CD4-positive, alpha-beta memory T cell (primary cell): ENCODE results near the gene ING4. TPM values are rescaled to one million over a fixed set of nuclear protein-coding genes. Genes with fewer than 3 reads are reported as not detected.

Experiments
- CTCF ChIA-PET: fragments of 350-600 bp; sonication (Branson Sonifier 250); formaldehyde crosslinking; loops from one replicate; lab custom pipeline; 2021; ENCODE audit warnings: inconsistent platforms; ENCODE audit not compliant: partially characterized antibody; lab: Charles Lee
- POLR2A ChIA-PET: fragments of 350-600 bp; sonication (Branson Sonifier 250); formaldehyde crosslinking; loops from one replicate; lab custom pipeline; 2021; ENCODE audit not compliant: partially characterized antibody; lab: Charles Lee
- DNase-seq, 5 donors: peaks; one replicate each; pipeline versions ENCODE4 v3.0.0 to v3.0.0-alpha.2; 2020 to 2022; ENCODE audit warnings: mixed read lengths in 1 of 5
- H3K27ac ChIP-seq: one replicate; pipeline ENCODE4 v1.7.0; 2013; ENCODE audit warnings: low read depth, low read length
- H3K27me3 ChIP-seq: 2 replicates; pipeline ENCODE4 v1.7.0; 2013; ENCODE audit warnings: mild to moderate bottlenecking, low read length, moderate library complexity; ENCODE audit not compliant: insufficient read depth
- H3K36me3 ChIP-seq: 2 replicates; pipeline ENCODE4 v1.7.0; 2013; ENCODE audit warnings: mild to moderate bottlenecking, low read length, moderate library complexity; ENCODE audit not compliant: insufficient read depth
- H3K4me1 ChIP-seq: 2 replicates; pipeline ENCODE4 v1.7.0; 2013; ENCODE audit warnings: mild to moderate bottlenecking, low read length, moderate library complexity; ENCODE audit not compliant: insufficient read depth
- H3K4me3 ChIP-seq, 2 donors: one replicate each; pipeline ENCODE4 v1.7.0; 2013; ENCODE audit warnings: low read length in 2 of 2, mild to moderate bottlenecking in 1 of 2
- H3K9me3 ChIP-seq, 2 donors: one replicate each; pipeline ENCODE4 v1.7.0; 2013; ENCODE audit warnings: low read length in 2 of 2, control low read depth in 1 of 2; ENCODE audit not compliant: control insufficient read depth in 1 of 2
- H3K27ac Mint-ChIP-seq, 7 donors: one replicate each; pipeline ENCODE4 v1.8.0; 2020 to 2021; ENCODE audit warnings: mixed read lengths in 7 of 7, mild to moderate bottlenecking in 6 of 7, inconsistent platforms in 3 of 7, moderate library complexity in 3 of 7
- H3K27me3 Mint-ChIP-seq, 2 donors: one replicate each; pipeline ENCODE4 v1.8.0; 2020 to 2021; ENCODE audit warnings: mixed read lengths in 2 of 2
- H3K36me3 Mint-ChIP-seq, 2 donors: one replicate each; pipeline ENCODE4 v1.8.0; 2020 to 2021; ENCODE audit warnings: mixed read lengths in 2 of 2, inconsistent platforms in 1 of 2, mild to moderate bottlenecking in 1 of 2
- H3K4me1 Mint-ChIP-seq, 4 donors: one replicate each; pipeline ENCODE4 v1.8.0; 2020 to 2021; ENCODE audit warnings: mixed read lengths in 4 of 4, mild to moderate bottlenecking in 1 of 4
- H3K4me3 Mint-ChIP-seq, 8 donors: one replicate each; pipeline ENCODE4 v1.8.0; 2020 to 2021; ENCODE audit warnings: mixed read lengths in 8 of 8, mild to moderate bottlenecking in 7 of 8, moderate library complexity in 6 of 8, inconsistent platforms in 3 of 8
- H3K9me3 Mint-ChIP-seq, 8 donors: one replicate each; pipeline ENCODE4 v1.8.0; 2020 to 2021; ENCODE audit warnings: mixed read lengths in 8 of 8, mild to moderate bottlenecking in 5 of 8, inconsistent platforms in 3 of 8, moderate library complexity in 1 of 8
- intact Hi-C: fragments of 100-400 bp; cut with micrococcal nuclease; formaldehyde crosslinking; loops from one replicate; pipeline ENCODE4 v1.15.1; 2023
- polyA plus RNA-seq, 2 donors: library from polyadenylated mRNA; unstranded; fragments of 300-500 nt; fragmentation: Illumina TruSeq; gene quantifications; one replicate each; pipeline ENCODE4 v1.2.3, GENCODE V29; 2021
- total RNA-seq, 2 experiments: library from RNA; stranded (reverse); gene quantifications; one replicate each; pipeline ENCODE4 v1.2.3, GENCODE V29; 2021

ING4 gene
- total and polyA plus RNA-seq, 4 experiments from 2014 or later: 73.0 to 122 (median 82.9) TPM

GRCh38 chr12:6640497-6640896 lies 22.4 kb downstream of the ING4 start:
- POLR2A ChIA-PET: no interaction called here
- peaks cover 0 to 3% of the 10 kb centered on the region in 2 donors for H3K27me3 Mint-ChIP-seq

DNA sequence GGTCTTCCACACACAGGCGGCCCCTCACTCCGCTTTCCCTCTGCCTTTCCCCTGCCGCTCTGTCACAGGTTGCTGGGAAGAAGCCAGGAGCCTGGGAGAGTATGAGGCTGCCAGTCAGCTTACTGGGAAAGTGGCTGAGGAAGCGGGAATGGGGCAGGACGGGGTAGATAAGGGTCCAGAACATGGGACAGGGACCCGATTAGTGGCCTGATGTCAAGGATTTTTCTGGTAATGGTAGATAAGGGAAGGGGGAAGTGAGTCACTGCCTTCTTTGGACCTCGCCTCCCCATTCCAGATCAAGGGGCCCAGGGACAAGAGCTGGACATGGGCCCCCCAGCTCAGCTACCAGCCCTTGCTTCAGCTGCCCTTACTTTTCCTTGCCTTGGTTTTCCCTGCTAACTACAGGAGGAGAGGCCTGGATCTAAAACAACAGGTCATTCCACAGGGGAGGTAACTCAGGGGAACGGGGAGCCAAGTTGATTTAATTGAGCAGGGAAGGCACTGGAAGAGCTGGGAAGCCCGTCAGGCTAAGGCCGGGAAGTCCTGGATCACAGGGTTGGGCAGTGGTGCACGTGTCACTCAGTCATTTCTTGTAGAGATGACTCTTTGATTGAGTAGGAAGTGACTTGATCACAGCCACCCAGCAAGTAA lies 23.6 kb downstream of the ING4 start:
- Histone ChIP-seq H3K27ac (no peak overlapping the region), H3K9me3 (peaks cover 0 to 9% of the 10 kb centered on the region in 2 donors), H3K27me3 (no peaks in the 10 kb centered on the region), H3K36me3 (no peaks in the 10 kb centered on the region), H3K4me1 (peaks cover 13% of the 10 kb centered on the region), H3K4me3 (no peak overlapping the region)
- ChIA-PET POLR2A (interaction anchor here (1.5 kb wide), 1 partner anchor 26 kb away, joined by 3 read pairs; no protein-coding TSS in a partner anchor), CTCF (no interaction called here)
- Mint-ChIP-seq H3K27ac (no peak overlapping the region), H3K27me3 (peaks cover 0 to 3% of the 10 kb centered on the region in 2 donors), H3K4me1 (peaks cover 7 to 24% (median 16%) of the 10 kb centered on the region in 4 donors), H3K4me3 (no peak overlapping the region), H3K9me3 (peaks cover 0 to 15% (median 7%) of the 10 kb centered on the region in 8 donors), H3K36me3 (peaks cover 4 to 8% of the 10 kb centered on the region in 2 donors)
- intact Hi-C loops: no loop called here
- no peak for DNase-seq

More at GRCh38 chr12:6640497-6640896, 22.4 kb downstream of the ING4 start:
- H3K4me3 Mint-ChIP-seq: no peak overlapping the region
- no peak overlapping the region for H3K27ac Mint-ChIP-seq
- peaks cover 6% of the 10 kb centered on the region for H3K4me1 ChIP-seq
- H3K9me3 Mint-ChIP-seq: peaks cover 0 to 21% (median 8%) of the 10 kb centered on the region in 8 donors
- H3K27me3 ChIP-seq: no peaks in the 10 kb centered on the region
- no peak for DNase-seq
- no peak overlapping the region for H3K27ac ChIP-seq
- peaks cover 0 to 11% of the 10 kb centered on the region in 2 donors for H3K9me3 ChIP-seq
- peaks cover 6 to 14% of the 10 kb centered on the region in 2 donors for H3K36me3 Mint-ChIP-seq
- H3K4me3 ChIP-seq: no peak overlapping the region
- CTCF ChIA-PET: no interaction called here
- intact Hi-C loops: no loop called here
- H3K4me1 Mint-ChIP-seq: peaks cover 4 to 13% (median 9%) of the 10 kb centered on the region in 4 donors
- no peaks in the 10 kb centered on the region for H3K36me3 ChIP-seq

DNA sequence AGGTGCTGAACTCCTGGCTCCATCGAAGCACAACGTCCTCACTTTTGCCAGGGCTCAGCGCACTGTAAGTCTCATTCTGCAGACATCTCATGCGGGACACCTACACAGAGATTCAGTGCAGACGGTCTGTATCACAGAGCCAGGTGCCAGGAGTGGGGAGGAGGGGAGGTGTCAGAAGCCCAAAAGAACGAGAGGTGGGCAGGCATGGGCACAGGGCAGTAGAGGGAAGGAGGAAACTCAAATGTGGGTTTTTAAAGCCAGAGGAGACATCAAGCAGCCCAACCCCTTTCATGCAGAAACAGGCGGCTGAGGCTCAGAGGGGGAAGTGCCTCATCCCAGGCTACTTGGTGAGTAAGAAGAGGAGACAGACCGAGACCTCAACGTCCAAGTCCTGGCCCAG lies 24.6 kb downstream of the ING4 start:
- intact Hi-C loops: no loop called here
- H3K4me1 ChIP-seq: peaks cover 13% of the 10 kb centered on the region
- no peaks in the 10 kb centered on the region for H3K36me3 ChIP-seq
- H3K4me3 Mint-ChIP-seq: no peak overlapping the region
- no peaks in the 10 kb centered on the region for H3K27me3 ChIP-seq
- DNase-seq: no peak
- peak overlapping the region in 3 of 7 donors; percentile 9 to 73 (median 50) for H3K27ac Mint-ChIP-seq
- ChIA-PET POLR2A (interaction anchor here (1.5 kb wide), 1 partner anchor 25 kb away, joined by 3 read pairs; no protein-coding TSS in a partner anchor), CTCF (no interaction called here)
- no peak overlapping the region for H3K27ac ChIP-seq
- H3K9me3 ChIP-seq: peaks cover 0 to 2% of the 10 kb centered on the region in 2 donors
- peaks cover 0 to 5% (median 2%) of the 10 kb centered on the region in 8 donors for H3K9me3 Mint-ChIP-seq
- peaks cover 9 to 29% (median 19%) of the 10 kb centered on the region in 4 donors for H3K4me1 Mint-ChIP-seq
- H3K27me3 Mint-ChIP-seq: peaks cover 0 to 3% of the 10 kb centered on the region in 2 donors
- no peak overlapping the region for H3K4me3 ChIP-seq
- peaks cover 0 to 3% of the 10 kb centered on the region in 2 donors for H3K36me3 Mint-ChIP-seq

- Histone ChIP-seq H3K27me3 (no peaks in the 10 kb centered on the region), H3K9me3 (no peaks in the 10 kb centered on the region), H3K4me1 (peaks cover 36% of the 10 kb centered on the region), H3K36me3 (no peaks in the 10 kb centered on the region), H3K4me3 (no peak within 1 kb of the TSS), H3K27ac (peak within 1 kb of the TSS; percentile 28)
- CTCF ChIA-PET: interaction anchor here (0.6 to 7.1 kb wide), 2 partner anchors 8 to 16 kb away, joined by 3 to 40 read pairs; no protein-coding TSS in a partner anchor
- Mint-ChIP-seq H3K27me3 (no peaks in the 10 kb centered on the region), H3K4me1 (peaks cover 26 to 52% (median 39%) of the 10 kb centered on the region in 4 donors), H3K27ac (peak within 1 kb of the TSS; percentile 68 to 91 (median 84)), H3K4me3 (peak within 1 kb of the TSS; percentile 71 to 85 (median 79)), H3K36me3 (no peaks in the 10 kb centered on the region), H3K9me3 (peaks cover 0 to 2% (median 0%) of the 10 kb centered on the region in 8 donors)
- peak in 2 of 5 donors; percentile 34 to 44 for DNase-seq
- intact Hi-C loops: no loop called here
- POLR2A ChIA-PET: interaction anchor here (0.9 to 2.1 kb wide), 8 partner anchors 8 to 215 kb away, joined by 3 to 10 read pairs (median 4); partner anchors contain the start of genes CDCA3, USP5 and ZNF384
Measured at GRCh38 chr12:6635856-6636531, 26.9 kb downstream of the ING4 start, which contains the start of gene LPAR5. Gene LPAR5 (minus strand): TSS chr12:6635959. CDS start chr12:6621248, 14,711 bp downstream.

GRCh38 chr12:6635375-6635855 lies 27.5 kb downstream of the ING4 start:
- Mint-ChIP-seq H3K9me3 (peaks cover 0 to 2% (median 0%) of the 10 kb centered on the region in 8 donors), H3K36me3 (no peaks in the 10 kb centered on the region), H3K27ac (peak overlapping the region; percentile 18 to 91 (median 84)), H3K4me1 (peaks cover 27 to 58% (median 43%) of the 10 kb centered on the region in 4 donors), H3K27me3 (no peaks in the 10 kb centered on the region), H3K4me3 (peak overlapping the region; percentile 71 to 85 (median 79))
- Histone ChIP-seq H3K27ac (peak overlapping the region; percentile 28), H3K36me3 (no peaks in the 10 kb centered on the region), H3K27me3 (no peaks in the 10 kb centered on the region), H3K4me1 (peaks cover 41% of the 10 kb centered on the region), H3K4me3 (no peak overlapping the region), H3K9me3 (no peaks in the 10 kb centered on the region)
- ChIA-PET CTCF (interaction anchor here (1.9 to 7.1 kb wide), 2 partner anchors 15 to 88 kb away, joined by 4 to 40 read pairs; partner anchors contain the start of gene COPS7A), POLR2A (interaction anchor here (0.8 to 2.1 kb wide), 11 partner anchors 9 to 216 kb away, joined by 3 to 10 read pairs (median 4); partner anchors contain the start of genes CDCA3, COPS7A, USP5 and ZNF384)
- peak in 3 of 5 donors; percentile 26 to 76 (median 48) for DNase-seq
- intact Hi-C loops: no loop called here

DNA sequence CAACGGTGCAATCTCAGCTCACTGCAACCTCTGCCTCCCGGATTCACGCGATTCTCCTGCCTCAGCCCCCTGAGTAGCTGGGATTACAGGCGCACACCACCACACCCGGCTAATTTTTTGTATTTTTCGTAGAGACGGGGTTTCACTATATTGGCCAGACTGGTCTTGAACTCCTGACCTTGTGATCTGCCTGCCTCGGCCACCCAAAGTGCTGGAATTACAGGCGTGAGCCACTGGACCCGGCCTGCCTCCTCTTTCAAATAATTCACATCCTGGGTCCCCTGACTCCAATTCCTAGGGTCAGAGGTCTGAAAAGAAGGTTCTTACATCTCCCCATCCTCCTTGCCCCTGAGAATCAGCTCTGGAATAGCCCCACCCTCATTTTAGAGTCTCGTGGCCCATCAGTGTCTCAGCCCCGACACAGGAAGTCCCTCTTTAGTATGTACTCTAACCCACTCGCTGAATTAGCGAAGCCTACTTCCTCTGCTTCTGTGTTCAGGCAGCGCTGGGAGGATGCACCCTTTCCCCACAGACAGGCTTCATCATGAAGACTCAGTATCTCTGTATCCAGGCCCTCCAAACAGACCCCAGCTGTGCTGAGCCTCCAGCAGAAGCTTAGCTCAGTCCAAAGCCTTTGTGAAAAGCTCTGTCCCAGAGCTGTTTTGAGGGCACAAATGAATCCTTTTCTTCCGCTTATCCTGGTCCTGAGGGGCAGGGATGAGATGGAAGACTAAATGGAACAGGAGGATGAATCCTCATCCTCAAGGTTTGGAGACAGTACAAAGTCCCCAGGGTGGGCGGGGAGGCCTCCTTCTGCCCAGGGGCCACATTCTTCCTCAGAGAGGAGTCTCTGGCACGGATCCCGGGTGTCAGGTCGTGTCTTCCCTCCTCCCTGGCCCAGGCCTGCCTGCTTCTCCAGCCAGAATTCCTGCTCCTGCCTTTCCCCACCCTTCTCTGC lies 30.6 kb downstream of the ING4 start:
- intact Hi-C loops: no loop called here
- H3K4me3 Mint-ChIP-seq: peak overlapping the region; percentile 82 to 93 (median 88)
- Histone ChIP-seq H3K4me3 (no peak overlapping the region), H3K36me3 (no peaks in the 10 kb centered on the region), H3K9me3 (no peaks in the 10 kb centered on the region), H3K27me3 (no peaks in the 10 kb centered on the region), H3K27ac (peak overlapping the region; percentile 63), H3K4me1 (peaks cover 50% of the 10 kb centered on the region)
- no peaks in the 10 kb centered on the region for H3K27me3 Mint-ChIP-seq
- DNase-seq: peak; percentile 52 to 66 (median 62)
- H3K9me3 Mint-ChIP-seq: no peaks in the 10 kb centered on the region
- H3K27ac Mint-ChIP-seq: peak overlapping the region; percentile 91 to 98 (median 97)
- no peaks in the 10 kb centered on the region for H3K36me3 Mint-ChIP-seq
- POLR2A ChIA-PET: interaction anchor here (0.6 to 2.3 kb wide), 13 partner anchors 11 to 187 kb away, joined by 3 to 15 read pairs (median 3); partner anchors contain the start of genes ACRBP, CD27, CHD4 and COPS7A
- peaks cover 35 to 70% (median 52%) of the 10 kb centered on the region in 4 donors for H3K4me1 Mint-ChIP-seq
- CTCF ChIA-PET: interaction anchor here (1.0 to 7.1 kb wide), 5 partner anchors 12 to 194 kb away, joined by 3 to 40 read pairs (median 3); no protein-coding TSS in a partner anchor
